WTC11 (cell line): Measurements from ENCODE around the gene PRR4. TPM values are rescaled to one million over a fixed set of nuclear protein-coding genes. Genes with fewer than 3 reads are reported as not detected.

ENCODE experiments used
- ATAC-seq: fragments of 200-7000 bp; cut with Tn5 transposase; 2 replicates; pipeline ENCODE4 v1.10.0; 2021; ENCODE audit warnings: mild to moderate bottlenecking, moderate library complexity
- CTCF ChIA-PET: fragments of 300-600 bp; sonication (Branson Sonifier 250); formaldehyde crosslinking; loops from one replicate; lab custom pipeline; 2021; ENCODE audit warnings: antibody characterized with exemption; lab: Charles Lee
- POLR2A ChIA-PET: fragments of 350-600 bp; sonication (Branson Sonifier 250); formaldehyde crosslinking; loops from one replicate; lab custom pipeline; 2021; ENCODE audit warnings: antibody characterized with exemption; lab: Charles Lee
- DNase-seq: peaks from one replicate; pipeline ENCODE4 v3.0.0; 2021; ENCODE audit warnings: low spot score
- H3K27ac Mint-ChIP-seq: 2 replicates; pipeline ENCODE4 v1.8.0; 2021; ENCODE audit warnings: mixed read lengths
- H3K27me3 Mint-ChIP-seq: 2 replicates; pipeline ENCODE4 v1.8.0; 2021; ENCODE audit warnings: low read depth, mild to moderate bottlenecking, moderate library complexity, mixed read lengths
- H3K36me3 Mint-ChIP-seq: 2 replicates; pipeline ENCODE4 v1.8.0; 2021; ENCODE audit warnings: mixed read lengths
- H3K4me1 Mint-ChIP-seq: 2 replicates; pipeline ENCODE4 v1.8.0; 2022; ENCODE audit warnings: mixed read lengths
- H3K4me3 Mint-ChIP-seq: 2 replicates; pipeline ENCODE4 v1.8.0; 2021; ENCODE audit warnings: mild to moderate bottlenecking, moderate library complexity, mixed read lengths
- H3K9me3 Mint-ChIP-seq: 2 replicates; pipeline ENCODE4 v1.8.0; 2021; ENCODE audit warnings: mixed read lengths
- ATF1 ChIP-seq: sonication (generic); formaldehyde crosslinking; IDR thresholded peaks from 2 replicates; pipeline ENCODE4 v1.8.1; 2023; ENCODE audit warnings: mild to moderate bottlenecking, moderate library complexity, missing genetic modification reagents
- CREB1 ChIP-seq: sonication (generic); formaldehyde crosslinking; IDR thresholded peaks from 2 replicates; pipeline ENCODE4 v1.8.0; 2023; ENCODE audit warnings: mild to moderate bottlenecking, missing genetic modification reagents
- EMX1 ChIP-seq: fragments of 250-450 bp; sonication (Bioruptor Pico); IDR thresholded peaks from 2 replicates; pipeline ENCODE4 v1.8.0; 2021; ENCODE audit warnings: mild to moderate bottlenecking
- HMGA2 ChIP-seq: fragments of 250-450 bp; sonication (Bioruptor Pico); IDR thresholded peaks from 2 replicates; pipeline ENCODE4 v1.4.0; 2021; ENCODE audit warnings: mild to moderate bottlenecking, moderate library complexity
- IRF2 ChIP-seq: sonication (generic); formaldehyde crosslinking; IDR thresholded peaks from 2 replicates; pipeline ENCODE4 v1.8.0; 2022; ENCODE audit warnings: low read depth, missing genetic modification reagents, borderline replicate concordance
- JAZF1 ChIP-seq: fragments of 250-450 bp; sonication (Bioruptor Pico); IDR thresholded peaks from 2 replicates; pipeline ENCODE4 v1.9.0; 2021; ENCODE audit warnings: moderate library complexity, mild to moderate bottlenecking, inconsistent platforms
- MYBL2 ChIP-seq: sonication (generic); formaldehyde crosslinking; IDR thresholded peaks from 2 replicates; pipeline ENCODE4 v1.8.1; 2023; ENCODE audit warnings: mild to moderate bottlenecking, moderate library complexity, missing genetic modification reagents
- NFATC4 ChIP-seq: fragments of 250-450 bp; sonication (Bioruptor Pico); IDR thresholded peaks from 2 replicates; pipeline ENCODE4 v1.9.0; 2021; ENCODE audit warnings: mild to moderate bottlenecking
- NFYB ChIP-seq: sonication (generic); formaldehyde crosslinking; conservative IDR thresholded peaks from 2 replicates; pipeline ENCODE4 v1.8.0; 2022; ENCODE audit warnings: low read depth, missing genetic modification reagents
- NR1H2 ChIP-seq: sonication (generic); formaldehyde crosslinking; IDR thresholded peaks from 2 replicates; pipeline ENCODE4 v1.9.0; 2021; ENCODE audit warnings: mild to moderate bottlenecking, moderate library complexity, missing genetic modification reagents
- PRRX2 ChIP-seq: fragments of 250-450 bp; sonication (Bioruptor Pico); IDR thresholded peaks from 2 replicates; pipeline ENCODE4 v1.8.0; 2021; ENCODE audit warnings: mild to moderate bottlenecking
- RELA ChIP-seq: sonication (generic); formaldehyde crosslinking; IDR thresholded peaks from 2 replicates; pipeline ENCODE4 v1.8.1; 2022; ENCODE audit warnings: missing genetic modification reagents, mild to moderate bottlenecking, borderline replicate concordance
- SMAD3 ChIP-seq: sonication (generic); formaldehyde crosslinking; IDR thresholded peaks from 2 replicates; pipeline ENCODE4 v1.8.0; 2022; ENCODE audit warnings: missing genetic modification reagents, mild to moderate bottlenecking, borderline replicate concordance
- SMAD4 ChIP-seq: sonication (generic); formaldehyde crosslinking; IDR thresholded peaks from 2 replicates; pipeline ENCODE4 v1.8.0; 2022; ENCODE audit warnings: mild to moderate bottlenecking, missing genetic modification reagents
- TEAD4 ChIP-seq: sonication (generic); formaldehyde crosslinking; IDR thresholded peaks from 2 replicates; pipeline ENCODE4 v1.8.0; 2022; ENCODE audit warnings: mild to moderate bottlenecking, missing genetic modification reagents
- USF1 ChIP-seq: sonication (generic); formaldehyde crosslinking; IDR thresholded peaks from 2 replicates; pipeline ENCODE4 v1.8.0; 2022; ENCODE audit warnings: mild to moderate bottlenecking, missing genetic modification reagents
- ZNF219 ChIP-seq: sonication (generic); formaldehyde crosslinking; IDR thresholded peaks from 2 replicates; pipeline ENCODE4 v1.8.0; 2023; ENCODE audit warnings: missing genetic modification reagents, mild to moderate bottlenecking, borderline replicate concordance
- ZNF232 ChIP-seq: sonication (generic); formaldehyde crosslinking; IDR thresholded peaks from 2 replicates; pipeline ENCODE4 v1.8.0; 2022; ENCODE audit warnings: mild to moderate bottlenecking, missing genetic modification reagents
- ZNF281 ChIP-seq: sonication (generic); formaldehyde crosslinking; IDR thresholded peaks from 2 replicates; pipeline ENCODE4 v1.8.0; 2023; ENCODE audit warnings: mild to moderate bottlenecking, missing genetic modification reagents
- ZNF425 ChIP-seq: fragments of 250-450 bp; sonication (Bioruptor Pico); conservative IDR thresholded peaks from 2 replicates; pipeline ENCODE4 v1.9.0; 2021; ENCODE audit warnings: mild to moderate bottlenecking
- total RNA-seq: library from RNA; stranded (reverse); gene quantifications from 3 replicates; pipeline ENCODE4 v1.2.3, GENCODE V29; 2021
- TF ChIP-seq, protein P1 (sequence below): sonication (generic); formaldehyde crosslinking; IDR thresholded peaks from 2 replicates; pipeline ENCODE4 v1.8.0; 2023; ENCODE audit warnings: missing genetic modification reagents
- TF ChIP-seq, protein P2 (sequence below): sonication (generic); formaldehyde crosslinking; IDR thresholded peaks from 2 replicates; pipeline ENCODE4 v1.8.1; 2022; ENCODE audit warnings: missing genetic modification reagents, borderline replicate concordance
- TF ChIP-seq, protein P3 (sequence below): sonication (generic); formaldehyde crosslinking; IDR thresholded peaks from 2 replicates; pipeline ENCODE4 v1.8.1; 2023; ENCODE audit warnings: mild to moderate bottlenecking, moderate library complexity, missing genetic modification reagents

PRR4 gene
- total RNA-seq, 1 experiment from 2014 or later = 0.87 TPM

GRCh38 chr12:10853776-10854175, 4.5 kb upstream of the PRR4 start:
- POLR2A ChIA-PET = no interaction called here
- Mint-ChIP-seq H3K9me3 (peaks cover 37% of the 10 kb centered on the region), H3K4me1 (no peaks in the 10 kb centered on the region), H3K36me3 (peaks cover 42% of the 10 kb centered on the region), H3K4me3 (no peak overlapping the region), H3K27me3 (peaks cover 4% of the 10 kb centered on the region; the same call in 1 of the 2 replicates), H3K27ac (no peak overlapping the region)
- CTCF ChIA-PET = interaction anchor here (1.6 kb wide), 1 partner anchor 346 kb away, joined by 3 read pairs; no protein-coding TSS in a partner anchor
- no peak for TF ChIP-seq ZNF219 (CRISPR knock-in tag)
- DNase-seq (no peak), ATAC-seq (no peak)

DNA sequence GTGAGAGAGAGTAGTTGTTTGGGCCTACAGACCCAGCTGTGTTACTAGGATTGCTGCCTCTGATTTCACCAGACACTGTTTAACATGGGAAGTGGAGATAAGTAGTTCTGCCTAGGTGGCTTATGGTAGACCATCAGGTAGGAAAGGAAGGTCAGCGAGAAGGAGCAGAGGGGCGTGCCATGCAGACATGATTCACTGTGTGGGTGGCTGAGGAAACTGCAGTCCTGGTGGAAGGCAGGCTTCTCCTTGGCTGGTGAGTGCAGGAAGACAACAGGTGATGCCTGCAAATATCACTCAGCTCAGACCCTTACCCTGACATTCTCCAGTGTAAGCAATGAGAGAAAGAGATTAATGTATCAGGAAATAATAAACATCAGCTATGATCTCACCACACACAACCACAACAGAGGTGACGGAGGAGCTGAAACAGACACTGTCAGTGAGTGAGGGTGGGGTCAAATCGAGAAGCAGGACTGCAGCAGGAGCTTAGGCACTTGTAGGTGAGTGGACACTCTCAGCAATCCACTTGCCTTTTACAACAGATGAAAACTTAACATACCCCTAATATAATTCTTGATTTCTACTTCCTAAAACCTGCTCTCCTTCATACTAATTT, 2.1 kb upstream of the PRR4 start:
- Mint-ChIP-seq H3K27ac (no peak overlapping the region), H3K4me3 (no peak overlapping the region), H3K4me1 (no peaks in the 10 kb centered on the region)
- ATAC-seq = no peak
- POLR2A ChIA-PET = no interaction called here
- no peak for TF ChIP-seq SMAD3
- TF ChIP-seq, protein P1, sequence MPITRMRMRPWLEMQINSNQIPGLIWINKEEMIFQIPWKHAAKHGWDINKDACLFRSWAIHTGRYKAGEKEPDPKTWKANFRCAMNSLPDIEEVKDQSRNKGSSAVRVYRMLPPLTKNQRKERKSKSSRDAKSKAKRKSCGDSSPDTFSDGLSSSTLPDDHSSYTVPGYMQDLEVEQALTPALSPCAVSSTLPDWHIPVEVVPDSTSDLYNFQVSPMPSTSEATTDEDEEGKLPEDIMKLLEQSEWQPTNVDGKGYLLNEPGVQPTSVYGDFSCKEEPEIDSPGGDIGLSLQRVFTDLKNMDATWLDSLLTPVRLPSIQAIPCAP = no peak
- TF ChIP-seq PRRX2 = no peak
- TF ChIP-seq SMAD4 = no peak
- TF ChIP-seq USF1 (CRISPR knock-in tag) = no peak
- no peak for TF ChIP-seq EMX1 (CRISPR knock-in tag)
- TF ChIP-seq HMGA2 (CRISPR knock-in tag) = no peak
- TF ChIP-seq JAZF1 (CRISPR knock-in tag) = no peak
- TF ChIP-seq ATF1 (CRISPR knock-in tag) = no peak
- no peak for TF ChIP-seq ZNF219 (CRISPR knock-in tag)
- no peak for TF ChIP-seq ZNF232
- no peak for TF ChIP-seq TEAD4
- TF ChIP-seq, all 79 proteins: peak for 0
- H3K27me3 Mint-ChIP-seq = peaks cover 4% of the 10 kb centered on the region; the same call in 1 of the 2 replicates
- CTCF ChIA-PET = no interaction called here
- DNase-seq = no peak
- peaks cover 12% of the 10 kb centered on the region for H3K9me3 Mint-ChIP-seq
- peaks cover 23% of the 10 kb centered on the region for H3K36me3 Mint-ChIP-seq

- no peak overlapping the region for H3K4me3 Mint-ChIP-seq
- no peaks in the 10 kb centered on the region for H3K27me3 Mint-ChIP-seq
- no peaks in the 10 kb centered on the region for H3K9me3 Mint-ChIP-seq
- DNase-seq = no peak
- CTCF ChIA-PET = no interaction called here
- 0 out of 2 replicates have a peak, but pooled peaks cover 4% of the 10 kb centered on the region for H3K36me3 Mint-ChIP-seq
- no peak for ATAC-seq
- no peak overlapping the region for H3K27ac Mint-ChIP-seq
- TF ChIP-seq NR1H2 (CRISPR knock-in tag) (no peak), ZNF281 (CRISPR knock-in tag) (no peak), PRRX2 (no peak), JAZF1 (CRISPR knock-in tag) (no peak), NFATC4 (CRISPR knock-in tag) (no peak), ZNF425 (CRISPR knock-in tag) (no peak), RELA (CRISPR knock-in tag) (no peak), IRF2 (CRISPR knock-in tag) (no peak), NFYB (CRISPR knock-in tag) (no peak), MYBL2 (CRISPR knock-in tag) (no peak), CREB1 (CRISPR knock-in tag) (no peak)
- TF ChIP-seq, protein P2, sequence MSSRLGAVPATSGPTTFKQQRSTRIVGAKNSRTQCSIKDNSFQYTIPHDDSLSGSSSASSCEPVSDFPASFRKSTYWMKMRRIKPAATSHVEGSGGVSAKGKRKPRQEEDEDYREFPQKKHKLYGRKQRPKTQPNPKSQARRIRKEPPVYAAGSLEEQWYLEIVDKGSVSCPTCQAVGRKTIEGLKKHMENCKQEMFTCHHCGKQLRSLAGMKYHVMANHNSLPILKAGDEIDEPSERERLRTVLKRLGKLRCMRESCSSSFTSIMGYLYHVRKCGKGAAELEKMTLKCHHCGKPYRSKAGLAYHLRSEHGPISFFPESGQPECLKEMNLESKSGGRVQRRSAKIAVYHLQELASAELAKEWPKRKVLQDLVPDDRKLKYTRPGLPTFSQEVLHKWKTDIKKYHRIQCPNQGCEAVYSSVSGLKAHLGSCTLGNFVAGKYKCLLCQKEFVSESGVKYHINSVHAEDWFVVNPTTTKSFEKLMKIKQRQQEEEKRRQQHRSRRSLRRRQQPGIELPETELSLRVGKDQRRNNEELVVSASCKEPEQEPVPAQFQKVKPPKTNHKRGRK (CRISPR knock-in tag) = no peak
- TF ChIP-seq, protein P3, sequence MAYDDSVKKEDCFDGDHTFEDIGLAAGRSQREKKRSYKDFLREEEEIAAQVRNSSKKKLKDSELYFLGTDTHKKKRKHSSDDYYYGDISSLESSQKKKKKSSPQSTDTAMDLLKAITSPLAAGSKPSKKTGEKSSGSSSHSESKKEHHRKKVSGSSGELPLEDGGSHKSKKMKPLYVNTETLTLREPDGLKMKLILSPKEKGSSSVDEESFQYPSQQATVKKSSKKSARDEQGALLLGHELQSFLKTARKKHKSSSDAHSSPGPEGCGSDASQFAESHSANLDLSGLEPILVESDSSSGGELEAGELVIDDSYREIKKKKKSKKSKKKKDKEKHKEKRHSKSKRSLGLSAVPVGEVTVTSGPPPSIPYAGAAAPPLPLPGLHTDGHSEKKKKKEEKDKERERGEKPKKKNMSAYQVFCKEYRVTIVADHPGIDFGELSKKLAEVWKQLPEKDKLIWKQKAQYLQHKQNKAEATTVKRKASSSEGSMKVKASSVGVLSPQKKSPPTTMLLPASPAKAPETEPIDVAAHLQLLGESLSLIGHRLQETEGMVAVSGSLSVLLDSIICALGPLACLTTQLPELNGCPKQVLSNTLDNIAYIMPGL = no peak
- TF ChIP-seq, all 79 proteins: peak for 0
- POLR2A ChIA-PET = no interaction called here
- H3K4me1 Mint-ChIP-seq = peaks cover 8% of the 10 kb centered on the region
Measured at GRCh38 chr12:10847744-10848143, 1.5 kb downstream of the PRR4 start.
